Measurements from ENCODE around the gene SH3GL3. TPM values are rescaled to one million over a fixed set of nuclear protein-coding genes. Genes with fewer than 3 reads are reported as not detected.

Gene SH3GL3
- total and polyA plus RNA-seq, 2 of the 8 experiments (the other 6 are each of a cell fraction or from before 2014, with no cell fraction given) = 14.1 to 19.1 TPM

- no peak for TF ChIP-seq SUZ12 (IDR thresholded peaks at IDR 0.05; ENCODE audit: low read length)
- no peak for TF ChIP-seq BACH1 (IDR thresholded peaks at IDR 0.05; ENCODE audit: low read length)
Observed at GRCh38 chr15:83613714-83614113, 166.6 kb downstream of the SH3GL3 start (continued).

All from H1 (cell line).